Uterus (tissue), 2 donors: Measurements from ENCODE around the gene PTCD3.

Experiments used
- POLR2A ChIP-seq, 2 donors: fragments of 450-650 bp; IDR thresholded peaks; one replicate each; pipeline ENCODE4 v1.6.1; 2016; ENCODE audit warnings: antibody characterized with exemption in 2 of 2, mild to moderate bottlenecking in 1 of 2, moderate library complexity in 1 of 2
- TF ChIP-seq, protein P1 (sequence below), 4 experiments: fragments of 200-600 bp in 2 of 4; fragments of 450-650 bp in 2 of 4; sonication (generic) in 2 of 4; IDR thresholded peaks; one replicate each; pipeline ENCODE4 v1.5.1; 2016 to 2019; ENCODE audit warnings: antibody characterized with exemption in 4 of 4, mild to moderate bottlenecking in 2 of 4, moderate library complexity in 1 of 4

DNA sequence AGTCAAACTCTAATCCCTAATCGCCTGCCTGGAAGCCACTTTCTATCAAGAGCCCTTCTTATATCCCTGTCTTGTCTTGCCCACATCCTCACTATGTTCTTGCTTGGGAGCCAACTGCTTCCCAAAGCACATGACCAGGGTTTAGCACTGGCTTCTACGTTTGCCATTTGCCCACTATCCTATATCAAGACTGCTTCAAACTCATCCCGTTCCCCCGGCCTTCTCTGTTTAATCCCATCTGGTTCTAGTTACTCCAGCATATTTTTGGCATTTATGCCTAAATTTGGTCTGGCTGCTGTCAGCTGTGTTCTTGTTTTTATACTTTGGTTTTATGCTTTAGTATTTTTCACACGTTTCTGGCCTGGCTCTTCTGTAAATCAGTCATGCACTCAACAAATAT, 40.5 kb upstream of the PTCD3 start:
- TF ChIP-seq POLR2A (IDR thresholded peaks at IDR 0.05): no peak
- TF ChIP-seq, protein P1, sequence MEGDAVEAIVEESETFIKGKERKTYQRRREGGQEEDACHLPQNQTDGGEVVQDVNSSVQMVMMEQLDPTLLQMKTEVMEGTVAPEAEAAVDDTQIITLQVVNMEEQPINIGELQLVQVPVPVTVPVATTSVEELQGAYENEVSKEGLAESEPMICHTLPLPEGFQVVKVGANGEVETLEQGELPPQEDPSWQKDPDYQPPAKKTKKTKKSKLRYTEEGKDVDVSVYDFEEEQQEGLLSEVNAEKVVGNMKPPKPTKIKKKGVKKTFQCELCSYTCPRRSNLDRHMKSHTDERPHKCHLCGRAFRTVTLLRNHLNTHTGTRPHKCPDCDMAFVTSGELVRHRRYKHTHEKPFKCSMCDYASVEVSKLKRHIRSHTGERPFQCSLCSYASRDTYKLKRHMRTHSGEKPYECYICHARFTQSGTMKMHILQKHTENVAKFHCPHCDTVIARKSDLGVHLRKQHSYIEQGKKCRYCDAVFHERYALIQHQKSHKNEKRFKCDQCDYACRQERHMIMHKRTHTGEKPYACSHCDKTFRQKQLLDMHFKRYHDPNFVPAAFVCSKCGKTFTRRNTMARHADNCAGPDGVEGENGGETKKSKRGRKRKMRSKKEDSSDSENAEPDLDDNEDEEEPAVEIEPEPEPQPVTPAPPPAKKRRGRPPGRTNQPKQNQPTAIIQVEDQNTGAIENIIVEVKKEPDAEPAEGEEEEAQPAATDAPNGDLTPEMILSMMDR (IDR thresholded peaks at IDR 0.05): no peak
